GM12878 (cell line): ENCODE data around the gene AANAT. TPM values are rescaled to one million over a fixed set of nuclear protein-coding genes. Genes with fewer than 3 reads are reported as not detected.

Source experiments
- BACH1 ChIP-seq: fragments of 450-650 bp; IDR thresholded peaks from 2 replicates; pipeline ENCODE4 v1.6.1; 2017; ENCODE audit warnings: mild to moderate bottlenecking, borderline replicate concordance
- BHLHE40 ChIP-seq, 2 experiments: fragments of 450-650 bp in 1 of 2; IDR thresholded peaks; 2 replicates each; pipeline ENCODE4 v1.6.1; 2011 to 2017; ENCODE audit warnings: low read depth in 2 of 2, borderline replicate concordance in 1 of 2, improper control_type of control experiment in 1 of 2, low read length in 1 of 2, mild to moderate bottlenecking in 1 of 2
- CBFB ChIP-seq: IDR thresholded peaks from 2 replicates; pipeline ENCODE4 v1.6.1; 2016; ENCODE audit warnings: antibody characterized with exemption, low read depth
- EGR1 ChIP-seq, 2 experiments: IDR thresholded peaks; 1 replicate in 1 of 2; 2 replicates in 1 of 2; pipeline ENCODE4 v1.6.1; 2011 to 2012; ENCODE audit warnings: low read depth in 2 of 2, low read length in 2 of 2, borderline replicate concordance in 1 of 2, mild to moderate bottlenecking in 1 of 2, moderate library complexity in 1 of 2
- EP300 ChIP-seq, 2 experiments: fragments of 150-350 bp in 1 of 2; IDR thresholded peaks; 2 replicates each; pipeline ENCODE4 v1.6.1; 2011 to 2012; ENCODE audit warnings: low read depth in 2 of 2, low read length in 2 of 2, borderline replicate concordance in 1 of 2, improper control_type of control experiment in 1 of 2, inconsistent platforms in 1 of 2; ENCODE audit not compliant: control insufficient read depth in 1 of 2
- MEF2B ChIP-seq: fragments of 450-650 bp; IDR thresholded peaks from 2 replicates; pipeline ENCODE4 v1.6.1; 2018; ENCODE audit warnings: mild to moderate bottlenecking, moderate library complexity; ENCODE audit not compliant: partially characterized antibody, poor library complexity, severe bottlenecking
- MXI1 ChIP-seq: fragments of 150-350 bp; IDR thresholded peaks from 2 replicates; pipeline ENCODE4 v1.6.1; 2011; ENCODE audit warnings: low read depth, mild to moderate bottlenecking, inconsistent platforms, low read length, improper control_type of control experiment
- NBN ChIP-seq: fragments of 450-650 bp; IDR thresholded peaks from 2 replicates; pipeline ENCODE4 v1.6.1; 2016
- POLR2A ChIP-seq: IDR thresholded peaks from 2 replicates; pipeline ENCODE4 v1.6.1; 2011; ENCODE audit warnings: low read depth, mild to moderate bottlenecking, low read length
- POLR2AphosphoS2 ChIP-seq: IDR thresholded peaks from 2 replicates; pipeline ENCODE4 v1.6.1; 2011; ENCODE audit warnings: low read depth, mild to moderate bottlenecking, low read length, improper control_type of control experiment, moderate library complexity
- SP1 ChIP-seq: IDR thresholded peaks from one replicate; pipeline ENCODE4 v1.6.1; 2011; ENCODE audit warnings: low read depth, low read length
- SREBF1 ChIP-seq: IDR thresholded peaks from 2 replicates; pipeline ENCODE4 v1.6.1; 2012; ENCODE audit warnings: mild to moderate bottlenecking, low read length
- TCF12 ChIP-seq: IDR thresholded peaks from 2 replicates; pipeline ENCODE4 v1.6.1; 2011; ENCODE audit warnings: low read depth, mild to moderate bottlenecking, low read length
- ZNF24 ChIP-seq: fragments of 450-650 bp; IDR thresholded peaks from 2 replicates; pipeline ENCODE4 v1.6.1; 2017; ENCODE audit warnings: antibody characterized with exemption, mild to moderate bottlenecking
- ZNF622 ChIP-seq: fragments of 450-650 bp; IDR thresholded peaks from 2 replicates; pipeline ENCODE4 v1.6.1; 2017; ENCODE audit warnings: mild to moderate bottlenecking, inconsistent platforms
- polyA plus RNA-seq, 11 experiments: library from polyadenylated mRNA; depleted of rRNA in 4 of 11; unstranded in 6 of 11; stranded (reverse) in 5 of 11; fragments of >200 nt; fragmentation: Nextera tagmentation in 4 of 11; fragmentation: Illumina TruSeq in 1 of 11; extraction: Ambion mirVana in 4 of 11; extraction: Trizol in 1 of 11; gene quantifications; 1 replicate in 1 of 11; 2 replicates in 10 of 11; pipeline versions ENCODE4 v1.2.1 to v1.2.3, GENCODE V29; 2011 to 2016; ENCODE audit warnings: inconsistent platforms in 2 of 11, missing spikeins in 2 of 11, low read depth in 1 of 11
- total RNA-seq, 4 experiments: library from RNA; depleted of rRNA in 3 of 4; stranded (reverse); fragments of >200 nt in 3 of 4; fragmentation: Illumina TruSeq in 1 of 4; extraction: Trizol in 1 of 4; gene quantifications; 2 replicates each; pipeline versions ENCODE4 v1.2.1 to v1.2.3, GENCODE V29; 2013 to 2021
- TF ChIP-seq, protein P1 (sequence below): fragments of 450-650 bp; IDR thresholded peaks from 2 replicates; pipeline ENCODE4 v1.6.1; 2017; ENCODE audit warnings: mild to moderate bottlenecking, low read depth, inconsistent platforms; ENCODE audit not compliant: poor library complexity, severe bottlenecking
- TF ChIP-seq, protein P2 (sequence below): fragments of 450-650 bp; IDR thresholded peaks from 2 replicates; pipeline ENCODE4 v1.6.1; 2016; ENCODE audit warnings: mild to moderate bottlenecking
- TF ChIP-seq, protein P3 (sequence below): fragments of 450-650 bp; IDR thresholded peaks from 2 replicates; pipeline ENCODE4 v1.6.1; 2017; ENCODE audit warnings: low read depth, mild to moderate bottlenecking, moderate library complexity
- TF ChIP-seq, protein P4 (sequence below): fragments of 450-650 bp; IDR thresholded peaks from 2 replicates; pipeline ENCODE4 v1.6.1; 2016; ENCODE audit warnings: mild to moderate bottlenecking, moderate library complexity, borderline replicate concordance

AANAT gene
- total and polyA plus RNA-seq, 10 of the 15 experiments (the other 5 are each of a cell fraction or from before 2014, with no cell fraction given): 0.23 TPM; not detected in 9

DNA sequence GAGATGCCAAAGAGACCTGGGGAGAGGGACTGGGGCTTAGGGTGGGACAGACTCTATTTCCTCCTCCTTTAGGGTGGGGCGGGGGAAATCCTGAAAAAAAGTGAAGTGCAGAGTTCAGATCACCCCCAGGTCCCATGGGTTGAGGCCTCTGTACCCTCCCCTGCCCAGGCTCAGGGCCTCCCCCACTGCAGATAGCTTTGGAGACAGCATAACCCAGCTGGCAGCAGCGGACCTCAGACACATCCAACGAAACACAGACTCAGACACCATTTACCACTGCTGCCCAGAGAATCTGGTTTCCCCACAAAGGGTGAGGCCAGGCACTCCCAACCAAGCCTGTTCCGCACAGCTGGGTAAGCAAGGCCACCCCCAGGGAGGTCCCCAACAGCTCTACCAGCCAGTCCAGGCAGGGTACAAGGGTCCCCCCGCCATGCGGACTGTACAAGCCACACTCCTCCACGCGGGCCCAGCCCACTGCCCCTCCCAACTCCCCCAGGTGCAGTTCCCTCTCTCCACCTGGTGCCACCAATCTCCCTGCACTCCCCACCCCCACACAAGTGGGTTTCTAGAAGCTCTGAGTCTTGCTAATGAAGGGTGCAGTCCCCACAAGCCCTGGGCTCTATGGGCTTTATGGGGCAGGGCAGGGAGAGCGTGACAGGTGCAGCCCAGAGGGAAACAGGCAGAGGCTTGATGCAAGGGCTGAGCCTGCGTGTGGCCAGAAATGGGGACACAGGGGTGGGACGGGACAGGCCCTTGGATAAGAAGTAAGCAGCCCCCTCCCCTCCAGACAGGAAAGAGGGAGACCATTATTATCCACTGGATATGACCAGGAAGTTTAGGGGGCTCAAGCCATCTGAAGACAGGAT lies 25.0 kb downstream of the AANAT start (continued):
- TF ChIP-seq ZNF24 (no peak), POLR2A (peak; percentile 37), CBFB (0 out of 2 replicates have a peak, but pooled peaks have one; percentile 2), MXI1 (peak; percentile 41; the same call in 1 of the 2 replicates), NBN (peak; percentile 26; the same call in 1 of the 2 replicates), ZNF622 (no peak), SREBF1 (no peak), POLR2AphosphoS2 (peak; percentile 74; the same call in 1 of the 2 replicates), MEF2B (peak; percentile 19), SP1 (no peak), TCF12 (peak; percentile 75), EGR1 (IDR thresholded peaks at IDR 0.05; ENCODE audit: borderline replicate concordance in 1 of 2, low read depth in 2 of 2, low read length in 2 of 2) (peak in 1 of 2 experiments; percentile 27; a peak in 1 of 3 replicates), EP300 (IDR thresholded peaks at IDR 0.05; ENCODE audit: borderline replicate concordance in 1 of 2, control insufficient read depth in 1 of 2, low read depth in 2 of 2, low read length in 2 of 2) (peak in 1 of 2 experiments; percentile 42; a peak in 1 of 4 replicates), BHLHE40 (IDR thresholded peaks at IDR 0.05; ENCODE audit: borderline replicate concordance in 1 of 2, low read depth in 2 of 2, low read length in 1 of 2) (peak in 1 of 2 experiments; percentile 12; a peak in 1 of 4 replicates), BACH1 (peak; percentile 51; the same call in 1 of the 2 replicates)
- TF ChIP-seq, protein P1, sequence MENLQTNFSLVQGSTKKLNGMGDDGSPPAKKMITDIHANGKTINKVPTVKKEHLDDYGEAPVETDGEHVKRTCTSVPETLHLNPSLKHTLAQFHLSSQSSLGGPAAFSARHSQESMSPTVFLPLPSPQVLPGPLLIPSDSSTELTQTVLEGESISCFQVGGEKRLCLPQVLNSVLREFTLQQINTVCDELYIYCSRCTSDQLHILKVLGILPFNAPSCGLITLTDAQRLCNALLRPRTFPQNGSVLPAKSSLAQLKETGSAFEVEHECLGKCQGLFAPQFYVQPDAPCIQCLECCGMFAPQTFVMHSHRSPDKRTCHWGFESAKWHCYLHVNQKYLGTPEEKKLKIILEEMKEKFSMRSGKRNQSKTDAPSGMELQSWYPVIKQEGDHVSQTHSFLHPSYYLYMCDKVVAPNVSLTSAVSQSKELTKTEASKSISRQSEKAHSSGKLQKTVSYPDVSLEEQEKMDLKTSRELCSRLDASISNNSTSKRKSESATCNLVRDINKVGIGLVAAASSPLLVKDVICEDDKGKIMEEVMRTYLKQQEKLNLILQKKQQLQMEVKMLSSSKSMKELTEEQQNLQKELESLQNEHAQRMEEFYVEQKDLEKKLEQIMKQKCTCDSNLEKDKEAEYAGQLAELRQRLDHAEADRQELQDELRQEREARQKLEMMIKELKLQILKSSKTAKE: peak; percentile 16
- TF ChIP-seq, protein P2, sequence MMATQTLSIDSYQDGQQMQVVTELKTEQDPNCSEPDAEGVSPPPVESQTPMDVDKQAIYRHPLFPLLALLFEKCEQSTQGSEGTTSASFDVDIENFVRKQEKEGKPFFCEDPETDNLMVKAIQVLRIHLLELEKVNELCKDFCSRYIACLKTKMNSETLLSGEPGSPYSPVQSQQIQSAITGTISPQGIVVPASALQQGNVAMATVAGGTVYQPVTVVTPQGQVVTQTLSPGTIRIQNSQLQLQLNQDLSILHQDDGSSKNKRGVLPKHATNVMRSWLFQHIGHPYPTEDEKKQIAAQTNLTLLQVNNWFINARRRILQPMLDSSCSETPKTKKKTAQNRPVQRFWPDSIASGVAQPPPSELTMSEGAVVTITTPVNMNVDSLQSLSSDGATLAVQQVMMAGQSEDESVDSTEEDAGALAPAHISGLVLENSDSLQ: no peak
- TF ChIP-seq, protein P3, sequence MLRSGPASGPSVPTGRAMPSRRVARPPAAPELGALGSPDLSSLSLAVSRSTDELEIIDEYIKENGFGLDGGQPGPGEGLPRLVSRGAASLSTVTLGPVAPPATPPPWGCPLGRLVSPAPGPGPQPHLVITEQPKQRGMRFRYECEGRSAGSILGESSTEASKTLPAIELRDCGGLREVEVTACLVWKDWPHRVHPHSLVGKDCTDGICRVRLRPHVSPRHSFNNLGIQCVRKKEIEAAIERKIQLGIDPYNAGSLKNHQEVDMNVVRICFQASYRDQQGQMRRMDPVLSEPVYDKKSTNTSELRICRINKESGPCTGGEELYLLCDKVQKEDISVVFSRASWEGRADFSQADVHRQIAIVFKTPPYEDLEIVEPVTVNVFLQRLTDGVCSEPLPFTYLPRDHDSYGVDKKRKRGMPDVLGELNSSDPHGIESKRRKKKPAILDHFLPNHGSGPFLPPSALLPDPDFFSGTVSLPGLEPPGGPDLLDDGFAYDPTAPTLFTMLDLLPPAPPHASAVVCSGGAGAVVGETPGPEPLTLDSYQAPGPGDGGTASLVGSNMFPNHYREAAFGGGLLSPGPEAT: no peak
- TF ChIP-seq, protein P4, sequence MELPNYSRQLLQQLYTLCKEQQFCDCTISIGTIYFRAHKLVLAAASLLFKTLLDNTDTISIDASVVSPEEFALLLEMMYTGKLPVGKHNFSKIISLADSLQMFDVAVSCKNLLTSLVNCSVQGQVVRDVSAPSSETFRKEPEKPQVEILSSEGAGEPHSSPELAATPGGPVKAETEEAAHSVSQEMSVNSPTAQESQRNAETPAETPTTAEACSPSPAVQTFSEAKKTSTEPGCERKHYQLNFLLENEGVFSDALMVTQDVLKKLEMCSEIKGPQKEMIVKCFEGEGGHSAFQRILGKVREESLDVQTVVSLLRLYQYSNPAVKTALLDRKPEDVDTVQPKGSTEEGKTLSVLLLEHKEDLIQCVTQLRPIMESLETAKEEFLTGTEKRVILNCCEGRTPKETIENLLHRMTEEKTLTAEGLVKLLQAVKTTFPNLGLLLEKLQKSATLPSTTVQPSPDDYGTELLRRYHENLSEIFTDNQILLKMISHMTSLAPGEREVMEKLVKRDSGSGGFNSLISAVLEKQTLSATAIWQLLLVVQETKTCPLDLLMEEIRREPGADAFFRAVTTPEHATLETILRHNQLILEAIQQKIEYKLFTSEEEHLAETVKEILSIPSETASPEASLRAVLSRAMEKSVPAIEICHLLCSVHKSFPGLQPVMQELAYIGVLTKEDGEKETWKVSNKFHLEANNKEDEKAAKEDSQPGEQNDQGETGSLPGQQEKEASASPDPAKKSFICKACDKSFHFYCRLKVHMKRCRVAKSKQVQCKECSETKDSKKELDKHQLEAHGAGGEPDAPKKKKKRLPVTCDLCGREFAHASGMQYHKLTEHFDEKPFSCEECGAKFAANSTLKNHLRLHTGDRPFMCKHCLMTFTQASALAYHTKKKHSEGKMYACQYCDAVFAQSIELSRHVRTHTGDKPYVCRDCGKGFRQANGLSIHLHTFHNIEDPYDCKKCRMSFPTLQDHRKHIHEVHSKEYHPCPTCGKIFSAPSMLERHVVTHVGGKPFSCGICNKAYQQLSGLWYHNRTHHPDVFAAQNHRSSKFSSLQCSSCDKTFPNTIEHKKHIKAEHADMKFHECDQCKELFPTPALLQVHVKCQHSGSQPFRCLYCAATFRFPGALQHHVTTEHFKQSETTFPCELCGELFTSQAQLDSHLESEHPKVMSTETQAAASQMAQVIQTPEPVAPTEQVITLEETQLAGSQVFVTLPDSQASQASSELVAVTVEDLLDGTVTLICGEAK: no peak
